Esophagus squamous epithelium (tissue), 5 donors: ENCODE data around the gene MAP3K9. TPM values are rescaled to one million over a fixed set of nuclear protein-coding genes. Genes with fewer than 3 reads are reported as not detected.
A peak's percentile ranks its signal among the peaks of the same experiment; 100 is the strongest.

Experiments used
- DNase-seq: peaks from one replicate; lab custom pipeline; 2025; lab: John Stamatoyannopoulos, UW
- H3K27ac ChIP-seq, 4 donors: fragments of 200-600 bp; sonication (generic); one replicate each; pipeline ENCODE4 v1.5.1; 2016 to 2019; ENCODE audit warnings: mild to moderate bottlenecking in 1 of 4
- H3K27me3 ChIP-seq, 4 donors: fragments of 200-600 bp; sonication (generic); 1 replicate in 3 of 4; 2 replicates in 1 of 4; pipeline versions ENCODE4 v1.5.1 to v1.6.0; 2017 to 2021; ENCODE audit warnings: antibody characterized with exemption in 1 of 4
- H3K36me3 ChIP-seq, 3 donors: fragments of 200-600 bp; sonication (generic); one replicate each; pipeline ENCODE4 v1.5.1; 2016 to 2019
- H3K4me1 ChIP-seq, 3 donors: fragments of 200-600 bp; sonication (generic); one replicate each; pipeline ENCODE4 v1.5.1; 2017 to 2019
- H3K4me3 ChIP-seq, 4 donors: fragments of 200-600 bp; sonication (generic); 1 replicate in 3 of 4; 2 replicates in 1 of 4; pipeline ENCODE4 v1.5.1; 2016 to 2019; ENCODE audit warnings: mild to moderate bottlenecking in 2 of 4, moderate library complexity in 1 of 4
- H3K9me3 ChIP-seq, 3 donors: fragments of 200-600 bp; sonication (generic); one replicate each; pipeline ENCODE4 v1.5.1; 2016 to 2019
- POLR2A ChIP-seq, 4 donors: fragments of 450-650 bp; IDR thresholded peaks; one replicate each; pipeline ENCODE4 v1.6.1; 2017; ENCODE audit warnings: antibody characterized with exemption in 4 of 4, mild to moderate bottlenecking in 4 of 4, moderate library complexity in 3 of 4
- WGBS, 2 donors: methylation state at CpG; one replicate each; pipeline ENCODE4 v1.1.5; 2018; 5-methylcytosine and 5-hydroxymethylcytosine counted together
- intact Hi-C: fragments of 100-400 bp; cut with DNase I; formaldehyde crosslinking; loops from one replicate; pipeline ENCODE4 v1.15.0; 2022
- total RNA-seq, 4 donors: library from RNA; depleted of rRNA; stranded (reverse); fragments of >200 nt; gene quantifications; one replicate each; pipeline ENCODE4 v1.1.0, GENCODE V29; 2016
- TF ChIP-seq, protein P1 (sequence below), 6 experiments: fragments of 450-650 bp in 4 of 6; fragments of 200-600 bp in 2 of 6; sonication (generic) in 2 of 6; IDR thresholded peaks; one replicate each; pipeline ENCODE4 v1.5.1; 2016 to 2019; ENCODE audit warnings: antibody characterized with exemption in 6 of 6, mild to moderate bottlenecking in 4 of 6, moderate library complexity in 4 of 6
- donor health status: DM: yes; HTN: yes; CAD: no.

Gene MAP3K9
- total RNA-seq, 4 donors from 2014 or later, result 8.1 to 34.0 (median 14.7) TPM

- Histone ChIP-seq H3K4me3 (no peak overlapping the region), H3K9me3 (no peaks in the 10 kb centered on the region), H3K27me3 (no peaks in the 10 kb centered on the region), H3K36me3 (peaks cover 0 to 23% (median 0%) of the 10 kb centered on the region in 3 donors), H3K27ac (no peak overlapping the region), H3K4me1 (no peaks in the 10 kb centered on the region)
- DNase-seq, result no peak
- 42 to 50% methylated on average over 4 of the region's 4 CpGs for WGBS, 2 donors
- intact Hi-C loops, result no loop called here
- TF ChIP-seq POLR2A (IDR thresholded peaks at IDR 0.05), result no peak
- TF ChIP-seq, protein P1, sequence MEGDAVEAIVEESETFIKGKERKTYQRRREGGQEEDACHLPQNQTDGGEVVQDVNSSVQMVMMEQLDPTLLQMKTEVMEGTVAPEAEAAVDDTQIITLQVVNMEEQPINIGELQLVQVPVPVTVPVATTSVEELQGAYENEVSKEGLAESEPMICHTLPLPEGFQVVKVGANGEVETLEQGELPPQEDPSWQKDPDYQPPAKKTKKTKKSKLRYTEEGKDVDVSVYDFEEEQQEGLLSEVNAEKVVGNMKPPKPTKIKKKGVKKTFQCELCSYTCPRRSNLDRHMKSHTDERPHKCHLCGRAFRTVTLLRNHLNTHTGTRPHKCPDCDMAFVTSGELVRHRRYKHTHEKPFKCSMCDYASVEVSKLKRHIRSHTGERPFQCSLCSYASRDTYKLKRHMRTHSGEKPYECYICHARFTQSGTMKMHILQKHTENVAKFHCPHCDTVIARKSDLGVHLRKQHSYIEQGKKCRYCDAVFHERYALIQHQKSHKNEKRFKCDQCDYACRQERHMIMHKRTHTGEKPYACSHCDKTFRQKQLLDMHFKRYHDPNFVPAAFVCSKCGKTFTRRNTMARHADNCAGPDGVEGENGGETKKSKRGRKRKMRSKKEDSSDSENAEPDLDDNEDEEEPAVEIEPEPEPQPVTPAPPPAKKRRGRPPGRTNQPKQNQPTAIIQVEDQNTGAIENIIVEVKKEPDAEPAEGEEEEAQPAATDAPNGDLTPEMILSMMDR (IDR thresholded peaks at IDR 0.05), result no peak
Measured at GRCh38 chr14:70789361-70789760, 20.0 kb downstream of the MAP3K9 start.

DNA sequence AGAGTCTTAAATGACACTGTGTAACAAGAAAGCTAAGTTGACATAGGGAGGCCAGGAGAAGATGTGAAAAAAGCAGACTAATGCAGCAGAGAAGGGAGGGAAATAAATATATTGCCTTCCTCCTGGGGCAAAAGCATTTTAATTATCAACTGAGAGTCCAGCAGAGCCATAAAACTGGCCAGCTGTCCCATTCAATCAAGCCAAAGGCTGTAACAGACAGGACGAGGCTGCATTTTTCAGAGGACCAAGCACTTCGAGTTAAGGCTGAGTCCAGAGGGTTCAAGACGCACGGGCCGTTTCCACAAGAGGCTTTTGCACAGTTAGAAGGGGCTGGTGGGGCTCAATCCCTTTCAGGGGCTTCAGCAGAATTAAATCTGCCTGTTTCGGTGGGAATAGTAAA is 20.4 kb downstream of the MAP3K9 start:
- 81 to 84% methylated on average over 6 of the region's 6 CpGs for WGBS, 2 donors
- intact Hi-C loops, result no loop called here

DNA sequence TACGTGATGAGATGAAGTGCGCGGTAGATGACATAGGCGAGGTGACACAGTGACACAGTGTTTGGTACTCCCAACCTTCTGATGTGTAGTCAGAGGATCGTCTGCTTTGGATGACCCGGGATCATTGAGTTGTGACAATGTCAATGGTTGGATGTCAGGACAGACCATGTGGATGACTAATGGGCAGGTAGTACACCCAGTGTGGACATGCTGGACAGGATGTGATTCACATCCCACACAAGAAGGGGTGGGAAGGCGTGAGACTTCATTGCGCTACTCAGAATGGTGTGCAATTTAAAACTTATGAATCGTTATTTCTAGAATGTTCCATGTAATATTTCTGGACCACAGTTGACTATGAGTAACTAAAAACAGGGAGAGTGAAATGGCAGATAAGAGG is 23.8 kb downstream of the MAP3K9 start:
- intact Hi-C loops, result no loop called here
- Histone ChIP-seq H3K27ac (peak overlapping the region in 1 of 4 donors; percentile 40), H3K36me3 (no peaks in the 10 kb centered on the region), H3K4me3 (no peak overlapping the region), H3K27me3 (no peaks in the 10 kb centered on the region), H3K9me3 (no peaks in the 10 kb centered on the region), H3K4me1 (peaks cover 0 to 14% (median 0%) of the 10 kb centered on the region in 3 donors)
- 81 to 87% methylated on average over 9 of the region's 9 CpGs for WGBS, 2 donors
- DNase-seq, result no peak
- TF ChIP-seq, protein P1 (IDR thresholded peaks at IDR 0.05), result no peak

More for the DNA sequence above, 20.4 kb downstream of the MAP3K9 start:
- no peak overlapping the region for H3K27ac ChIP-seq
- no peak overlapping the region for H3K4me3 ChIP-seq
- no peaks in the 10 kb centered on the region for H3K4me1 ChIP-seq
- no peak for DNase-seq
- H3K9me3 ChIP-seq, result no peaks in the 10 kb centered on the region
- TF ChIP-seq POLR2A (IDR thresholded peaks at IDR 0.05), result no peak
- TF ChIP-seq, protein P1 (IDR thresholded peaks at IDR 0.05), result no peak
- H3K36me3 ChIP-seq, result peaks cover 0 to 23% (median 0%) of the 10 kb centered on the region in 3 donors
- H3K27me3 ChIP-seq, result no peaks in the 10 kb centered on the region

DNA sequence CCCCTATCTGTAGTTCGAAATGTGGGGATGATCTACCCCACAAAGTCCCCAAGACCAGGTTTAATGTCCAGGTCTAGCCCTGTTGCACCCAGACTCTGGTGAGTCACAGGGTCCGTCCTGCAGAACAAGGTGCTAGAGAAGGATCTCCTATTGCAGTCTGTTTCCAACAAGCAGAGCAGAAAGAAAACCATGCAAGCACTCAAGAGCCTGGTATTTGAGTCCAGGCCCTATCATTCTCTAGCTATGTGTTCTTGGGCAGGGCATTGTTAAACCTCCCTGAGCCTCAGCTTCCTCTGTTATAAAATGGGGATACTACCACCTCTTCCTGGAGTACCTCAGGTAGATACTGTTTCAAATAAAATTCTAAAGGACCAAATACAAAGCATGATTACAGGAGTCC is 24.4 kb downstream of the MAP3K9 start:
- H3K36me3 ChIP-seq, result no peaks in the 10 kb centered on the region
- DNase-seq, result no peak
- H3K27ac ChIP-seq, result peak overlapping the region in 1 of 4 donors; percentile 27
- intact Hi-C loops, result no loop called here
- H3K9me3 ChIP-seq, result no peaks in the 10 kb centered on the region
- TF ChIP-seq, protein P1 (IDR thresholded peaks at IDR 0.05), result no peak
- no peak for TF ChIP-seq POLR2A (IDR thresholded peaks at IDR 0.05)
- no peak overlapping the region for H3K4me3 ChIP-seq
- H3K4me1 ChIP-seq, result peaks cover 0 to 14% (median 0%) of the 10 kb centered on the region in 3 donors
- 80 to 89% methylated on average over 1 to 2 of the region's 2 CpGs for WGBS, 2 donors
- H3K27me3 ChIP-seq, result no peaks in the 10 kb centered on the region

DNA sequence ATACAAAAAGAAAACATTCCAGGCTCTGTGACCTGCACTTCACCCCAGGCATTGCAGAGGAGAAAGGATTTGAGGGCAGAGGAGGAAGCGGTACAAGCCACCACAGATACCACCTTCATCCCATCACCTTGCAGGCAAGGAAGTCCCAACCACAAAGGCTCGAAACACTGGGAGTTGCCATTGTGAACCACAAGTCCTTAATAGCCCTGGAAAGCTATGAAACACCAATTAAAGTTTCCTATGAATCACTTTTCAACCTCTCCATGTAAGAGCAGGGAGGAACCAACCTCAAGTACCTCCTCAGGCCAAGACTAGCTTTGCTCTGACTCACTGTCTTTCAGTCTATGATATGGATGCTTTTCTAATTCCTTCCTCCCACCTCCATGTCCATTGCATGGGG is 27.0 kb downstream of the MAP3K9 start:
- no peak for TF ChIP-seq POLR2A (IDR thresholded peaks at IDR 0.05)
- TF ChIP-seq, protein P1 (IDR thresholded peaks at IDR 0.05), result no peak
- WGBS, 2 donors, result 21 to 65% methylated on average over 2 of the region's 2 CpGs
- H3K27me3 ChIP-seq, result no peaks in the 10 kb centered on the region
- no peaks in the 10 kb centered on the region for H3K9me3 ChIP-seq
- H3K4me3 ChIP-seq, result no peak overlapping the region
- no peaks in the 10 kb centered on the region for H3K36me3 ChIP-seq
- DNase-seq, result no peak
- intact Hi-C loops, result no loop called here
- peaks cover 0 to 14% (median 0%) of the 10 kb centered on the region in 3 donors for H3K4me1 ChIP-seq
- peak overlapping the region in 3 of 4 donors; percentile 33 to 44 (median 43) for H3K27ac ChIP-seq
